ENCODE measurements around the gene SSRP1. TPM values are rescaled to one million over a fixed set of nuclear protein-coding genes. Genes with fewer than 3 reads are reported as not detected.

Gene SSRP1
- total and polyA plus RNA-seq, 2 of the 13 experiments (the other 11 are each of a cell fraction or from before 2014, with no cell fraction given) = 93.6 to 129 TPM

GRCh38 chr11:57320719-57321387 lies 14.8 kb downstream of the SSRP1 start (continued):
- TF ChIP-seq ZNF318 (CRISPR knock-in tag; IDR thresholded peaks at IDR 0.05) = no peak
- no peak for TF ChIP-seq ZNF256 (CRISPR knock-in tag; conservative IDR thresholded peaks at IDR 0.05)
- no peak for TF ChIP-seq ZNF382 (CRISPR knock-in tag; IDR thresholded peaks at IDR 0.05; ENCODE audit: borderline replicate concordance)
- TF ChIP-seq ZNF766 (CRISPR knock-in tag; IDR thresholded peaks at IDR 0.05; ENCODE audit: borderline replicate concordance) = no peak
- 0 out of 2 replicates have a peak, but pooled peaks have one; percentile 37 for TF ChIP-seq ZNF556 (CRISPR knock-in tag; IDR thresholded peaks at IDR 0.05; ENCODE audit: borderline replicate concordance)
- no peak for TF ChIP-seq ZKSCAN1 (IDR thresholded peaks at IDR 0.05; ENCODE audit: low read length)
- TF ChIP-seq, protein P1, sequence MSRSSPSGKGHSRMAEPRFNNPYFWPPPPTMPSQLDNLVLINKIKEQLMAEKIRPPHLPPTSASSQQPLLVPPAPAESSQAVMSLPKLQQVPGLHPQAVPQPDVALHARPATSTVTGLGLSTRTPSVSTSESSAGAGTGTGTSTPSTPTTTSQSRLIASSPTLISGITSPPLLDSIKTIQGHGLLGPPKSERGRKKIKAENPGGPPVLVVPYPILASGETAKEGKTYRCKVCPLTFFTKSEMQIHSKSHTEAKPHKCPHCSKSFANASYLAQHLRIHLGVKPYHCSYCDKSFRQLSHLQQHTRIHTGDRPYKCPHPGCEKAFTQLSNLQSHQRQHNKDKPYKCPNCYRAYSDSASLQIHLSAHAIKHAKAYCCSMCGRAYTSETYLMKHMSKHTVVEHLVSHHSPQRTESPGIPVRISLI (CRISPR knock-in tag; IDR thresholded peaks at IDR 0.05; ENCODE audit: borderline replicate concordance) = peak; percentile 86
- TF ChIP-seq HNRNPLL (IDR thresholded peaks at IDR 0.05; ENCODE audit: low read depth, low read length, poor library complexity, severe bottlenecking) = no peak
- TF ChIP-seq ZBED4 (CRISPR knock-in tag; IDR thresholded peaks at IDR 0.05; ENCODE audit: borderline replicate concordance) = no peak
- TF ChIP-seq MAFK (conservative IDR thresholded peaks at IDR 0.05 in 1 of 2, IDR thresholded peaks at IDR 0.05 in 1 of 2; ENCODE audit: low read length in 2 of 2) = no peak
- TF ChIP-seq HNRNPL (IDR thresholded peaks at IDR 0.05; ENCODE audit: low read depth, low read length) = no peak
- no peak for TF ChIP-seq CBX1 (IDR thresholded peaks at IDR 0.05; ENCODE audit: low read depth)
- no peak for TF ChIP-seq ZNF660 (CRISPR knock-in tag; IDR thresholded peaks at IDR 0.05; ENCODE audit: borderline replicate concordance, low read depth)
- TF ChIP-seq ZNF703 (CRISPR knock-in tag; IDR thresholded peaks at IDR 0.05; ENCODE audit: borderline replicate concordance) = no peak
- no peak for TF ChIP-seq FOSL2 (CRISPR knock-in tag; IDR thresholded peaks at IDR 0.05)

Data from HepG2 (cell line).